Mucosa of gallbladder (tissue), 1 donor: ENCODE measurements around the gene CCSER1. TPM values are rescaled to one million over a fixed set of nuclear protein-coding genes. Genes with fewer than 3 reads are reported as not detected.
"Not testable (repeated sequence)": the region's sequence is repeated elsewhere in the genome, so short reads cannot be mapped to it uniquely, and the experiment has no call there.

ENCODE experiments used
- DNase-seq: peaks from one replicate; pipeline ENCODE4 v3.0.0-alpha.2; 2020; ENCODE audit warnings: low spot score
- total RNA-seq: library from RNA; stranded (reverse); gene quantifications from one replicate; pipeline ENCODE4 v1.2.1, GENCODE V29; 2021
- donor health status: DM: no; HTN: no; CAD: no.

The CCSER1 gene
- total RNA-seq, 1 donor from 2014 or later: 5.4 TPM

DNA sequence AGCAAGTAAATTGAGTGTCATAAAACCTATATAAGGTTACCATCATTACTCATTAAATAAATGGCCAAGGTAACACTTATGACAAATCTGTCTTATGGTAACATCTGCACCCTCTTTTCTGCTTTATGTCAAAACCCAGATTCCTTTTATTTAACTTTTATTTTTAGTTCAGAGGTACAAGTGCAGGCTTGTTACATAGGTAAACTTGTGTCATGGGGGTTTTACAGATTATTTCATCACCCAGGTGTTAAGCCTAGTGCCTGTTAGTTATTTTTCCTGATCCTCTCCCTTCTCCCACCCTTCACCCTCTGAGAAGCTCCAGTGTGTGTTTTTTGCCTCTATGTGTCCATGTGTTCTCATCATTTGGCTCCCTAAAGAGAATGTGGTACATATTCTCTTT lies 930.7 kb downstream of the CCSER1 start:
- DNase-seq: no peak

DNA sequence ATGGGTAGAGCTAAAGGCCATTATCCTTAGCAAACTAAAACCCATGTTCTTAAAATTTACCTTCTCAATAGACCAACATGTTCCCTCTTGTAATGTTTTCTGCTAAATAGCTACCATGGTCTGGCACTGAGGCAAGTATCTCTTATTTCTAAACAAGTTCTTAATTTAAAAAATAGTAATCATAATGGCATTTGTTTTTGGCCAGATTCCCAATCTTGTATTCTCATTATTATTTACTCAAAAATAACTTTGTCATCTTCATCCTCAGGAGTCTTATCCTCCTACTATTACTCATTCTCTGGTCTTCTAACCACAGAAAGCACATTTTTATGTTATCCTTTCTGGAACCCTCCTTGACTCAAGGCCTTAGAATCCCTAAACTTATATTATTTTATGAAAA lies 931.2 kb downstream of the CCSER1 start:
- no peak for DNase-seq

DNA sequence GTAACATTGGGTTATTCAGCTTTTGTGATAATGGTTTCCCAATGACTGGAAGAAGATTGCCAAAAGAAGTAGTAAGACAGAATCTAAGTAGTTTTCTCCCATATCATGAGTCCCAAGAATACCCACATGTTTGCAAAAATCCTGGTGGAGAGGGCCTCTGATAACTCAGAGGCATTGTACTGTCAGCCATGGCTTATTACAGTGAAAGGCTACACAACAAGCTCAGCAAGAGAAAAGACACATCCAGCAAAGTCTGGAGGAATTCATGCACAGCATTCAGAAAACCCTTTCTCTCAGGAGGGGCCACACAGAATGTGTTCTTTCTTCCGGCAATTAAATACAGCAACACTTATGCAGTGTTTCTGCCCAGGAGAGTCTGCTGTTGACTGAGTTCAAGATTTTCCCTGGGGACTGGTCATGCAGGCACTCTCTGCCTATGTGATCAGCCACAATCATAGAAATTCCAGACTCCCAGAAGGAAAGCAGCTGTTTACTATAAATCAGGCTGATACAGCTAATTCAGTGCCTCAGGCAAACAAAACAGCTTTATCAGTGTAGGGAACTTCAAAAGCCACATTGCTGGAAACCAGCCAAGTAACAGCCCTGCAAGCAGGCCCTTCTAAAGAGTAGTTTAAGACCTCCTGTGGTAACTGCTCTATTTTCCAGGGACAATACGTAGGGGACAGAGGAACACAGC lies 937.1 kb downstream of the CCSER1 start:
- DNase-seq: no peak

DNA sequence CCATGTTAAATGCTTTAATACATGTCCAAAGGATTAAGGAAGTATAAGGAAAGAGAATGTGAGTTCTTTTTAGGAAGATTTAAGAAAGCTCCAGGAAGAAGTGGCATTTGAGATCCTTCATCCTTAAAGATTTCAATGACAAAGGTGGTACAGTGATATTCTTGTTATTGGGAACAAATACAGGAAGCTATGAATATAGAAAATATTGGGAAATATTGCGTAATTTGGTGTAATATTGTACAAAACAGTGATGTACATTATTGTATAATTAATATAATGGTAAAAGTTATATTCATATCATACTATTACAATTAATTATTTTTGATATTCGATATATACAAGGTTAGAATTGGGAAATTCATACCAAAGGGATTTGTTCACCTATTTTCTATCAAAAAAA lies 937.9 kb downstream of the CCSER1 start:
- no peak for DNase-seq

DNA sequence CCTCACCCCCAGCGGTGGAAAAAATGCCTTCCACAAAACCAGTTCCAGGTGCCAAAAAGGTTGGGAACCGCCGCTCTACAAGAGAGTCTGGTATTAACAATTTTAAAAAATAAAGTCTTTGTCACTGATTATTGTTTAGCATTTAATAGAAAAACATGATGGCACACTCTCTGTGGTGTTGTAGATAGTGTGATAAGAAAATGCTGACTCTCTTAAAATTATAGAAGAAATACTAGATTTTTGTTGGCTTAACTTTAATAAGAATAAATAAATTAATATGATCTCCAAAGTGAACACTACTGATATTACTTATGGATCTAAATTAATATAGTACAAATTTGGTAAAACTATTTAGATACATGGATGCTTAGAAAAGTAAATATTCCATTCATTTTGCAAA lies 943.5 kb downstream of the CCSER1 start:
- DNase-seq: no peak

DNA sequence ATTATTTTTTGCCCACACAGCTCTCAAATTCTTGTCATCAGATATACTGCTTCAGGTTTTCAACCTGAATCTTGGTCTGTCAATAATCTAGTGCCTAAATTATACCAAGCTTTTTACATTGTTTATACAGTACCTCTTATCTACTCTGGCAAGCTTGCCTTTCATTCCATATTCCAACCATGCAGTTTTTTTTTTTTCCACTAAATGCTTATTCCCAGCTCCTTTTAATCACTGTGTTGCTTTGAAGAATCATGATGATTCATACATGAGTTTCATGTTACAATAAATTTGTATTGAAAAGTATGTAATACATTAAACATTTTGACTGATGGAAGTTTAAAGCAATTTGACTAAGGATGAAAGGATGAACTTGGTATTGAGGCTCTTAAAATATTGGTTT lies 949.0 kb downstream of the CCSER1 start:
- no peak for DNase-seq

DNA sequence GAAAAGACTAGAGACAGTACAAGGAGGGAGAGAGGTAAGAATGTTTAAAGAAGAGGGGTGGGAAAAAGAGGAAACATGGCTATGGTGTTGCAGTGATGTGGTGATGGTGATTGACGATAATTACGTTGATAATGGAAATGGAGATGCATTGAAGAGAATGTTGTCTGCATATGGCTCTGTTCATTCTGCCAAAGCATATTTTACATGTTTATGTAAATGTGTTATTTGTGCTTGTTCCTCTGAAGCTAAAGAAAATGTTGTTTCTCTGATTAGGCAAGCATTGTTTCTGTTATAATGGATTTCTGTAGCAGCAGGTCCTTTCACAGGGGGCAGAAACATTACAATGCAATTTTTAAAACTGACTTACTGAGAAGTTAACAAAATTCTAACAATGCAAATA lies 958.8 kb downstream of the CCSER1 start:
- DNase-seq: no peak

DNA sequence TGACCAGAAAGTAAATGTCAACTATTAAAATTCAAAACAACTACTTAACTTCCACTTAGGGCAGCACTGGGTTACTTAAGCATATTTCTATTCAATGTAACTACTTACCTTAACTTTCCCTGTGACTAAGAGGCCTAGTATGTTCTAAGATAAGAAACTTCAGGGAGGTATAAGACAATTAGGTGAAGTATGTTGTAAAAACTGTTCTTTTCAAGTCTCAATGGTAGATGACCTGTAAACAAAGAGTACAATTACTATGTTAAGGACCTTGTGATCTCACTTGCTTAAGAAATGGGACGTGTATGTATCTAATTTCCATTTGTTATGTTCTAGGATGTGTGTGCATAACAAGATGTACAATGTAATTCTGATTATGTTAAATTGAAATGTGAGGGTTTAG lies 960.5 kb downstream of the CCSER1 start:
- no peak for DNase-seq

DNA sequence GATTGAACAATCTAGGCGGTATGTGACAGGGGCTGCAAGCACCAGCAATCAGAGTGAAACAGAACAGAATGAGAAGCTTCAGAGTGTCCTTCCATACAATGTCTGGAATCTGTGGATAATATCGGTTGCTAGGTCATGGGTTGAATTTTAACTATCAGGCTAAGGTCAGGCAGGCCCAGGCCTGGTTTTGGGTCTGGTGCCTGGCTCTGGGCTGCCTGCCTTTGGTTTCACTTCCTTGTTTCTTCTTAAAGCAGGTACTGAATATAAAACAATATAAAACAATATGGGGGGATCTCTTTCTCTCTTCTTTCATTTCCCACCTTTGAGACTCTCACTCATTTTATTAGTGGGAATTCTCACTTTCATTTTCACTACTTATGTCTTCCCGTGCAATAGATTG lies 962.0 kb downstream of the CCSER1 start:
- DNase-seq: no peak

DNA sequence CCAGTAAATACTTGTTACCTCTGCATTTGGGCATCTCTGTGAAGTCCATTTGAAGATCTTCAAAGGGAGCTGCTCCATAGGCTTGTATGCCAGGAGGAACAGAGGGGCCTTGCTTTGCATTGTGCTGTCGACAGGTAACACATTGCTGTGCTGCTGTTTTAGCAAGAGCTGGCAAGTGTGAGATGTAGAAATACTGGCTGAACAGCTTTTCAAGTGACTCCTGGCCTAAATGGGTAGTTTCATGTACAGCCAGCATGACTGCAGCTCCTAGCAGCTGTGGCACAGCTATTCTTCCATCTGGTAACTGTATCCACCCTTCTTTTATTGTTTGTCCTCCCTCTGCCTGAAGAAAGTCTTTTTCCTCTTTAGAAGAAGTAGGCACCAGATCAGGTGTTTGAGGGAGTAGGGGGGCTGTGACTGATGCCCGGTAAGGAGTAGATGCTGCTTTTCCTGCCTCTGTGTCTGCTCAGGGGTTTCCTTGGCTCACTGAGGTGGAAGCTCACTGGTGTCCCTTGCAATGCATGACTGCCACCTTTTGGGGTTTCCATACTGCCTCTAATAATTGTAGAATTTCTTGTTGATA lies 965.3 kb downstream of the CCSER1 start:
- no peak for DNase-seq

DNA sequence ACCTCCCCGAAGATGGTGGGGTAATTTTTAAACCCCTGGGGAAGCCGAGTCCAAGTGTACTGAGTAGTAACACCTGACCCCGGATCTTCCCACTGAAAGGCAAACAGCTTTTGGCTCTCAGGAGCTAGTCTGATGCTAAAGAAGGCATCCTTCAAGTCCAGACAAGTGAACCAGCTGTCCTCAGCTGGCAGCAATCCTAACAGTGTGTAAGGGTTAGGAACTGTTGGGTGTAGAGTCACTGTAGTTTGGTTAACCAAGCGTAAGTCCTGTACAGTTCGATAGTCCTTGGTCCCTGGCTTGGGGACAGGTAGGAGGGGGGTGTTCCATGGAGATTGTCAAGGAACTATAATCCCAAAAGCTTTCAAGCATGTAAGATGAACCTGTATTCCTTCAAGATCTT lies 967.0 kb downstream of the CCSER1 start:
- DNase-seq: not testable (repeated sequence)

DNA sequence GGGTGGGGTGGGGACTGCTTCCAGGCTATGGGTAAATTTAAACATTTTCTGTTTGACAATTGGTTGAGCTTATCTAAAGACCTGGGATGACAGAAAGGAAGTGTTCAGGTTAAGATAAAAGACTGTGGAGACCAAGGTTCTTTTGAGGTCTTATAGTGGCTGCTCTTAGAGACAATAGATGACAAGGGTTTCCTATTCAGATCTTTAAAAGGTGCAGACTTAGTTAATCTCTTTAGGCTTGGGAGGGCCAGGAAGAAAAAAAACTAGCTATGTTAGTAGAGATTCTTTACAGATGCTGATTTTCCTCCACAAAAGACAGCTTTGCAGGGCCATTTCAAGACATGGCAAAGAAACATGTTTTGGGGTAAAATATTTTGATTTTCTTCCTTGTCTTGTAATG lies 972.5 kb downstream of the CCSER1 start:
- no peak for DNase-seq

DNA sequence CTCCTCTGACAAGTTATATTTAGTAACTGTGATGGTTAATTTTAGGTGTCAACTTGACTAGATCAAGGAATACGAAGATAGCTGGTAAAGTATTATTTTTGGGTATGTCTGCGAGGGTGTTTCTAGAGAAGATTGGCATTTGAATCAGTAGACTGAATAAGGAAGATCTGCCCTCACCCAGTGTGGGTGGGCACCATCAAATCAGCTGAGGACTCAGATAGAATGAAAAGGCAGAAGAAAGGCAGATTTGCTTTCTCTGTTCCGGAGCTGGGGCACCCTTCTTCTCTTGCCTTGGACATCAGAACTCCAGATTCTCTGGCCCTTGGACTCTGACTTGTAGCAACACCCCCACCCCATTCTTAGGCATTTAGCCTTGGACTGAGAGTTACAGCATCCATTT lies 981.6 kb downstream of the CCSER1 start:
- no peak for DNase-seq

DNA sequence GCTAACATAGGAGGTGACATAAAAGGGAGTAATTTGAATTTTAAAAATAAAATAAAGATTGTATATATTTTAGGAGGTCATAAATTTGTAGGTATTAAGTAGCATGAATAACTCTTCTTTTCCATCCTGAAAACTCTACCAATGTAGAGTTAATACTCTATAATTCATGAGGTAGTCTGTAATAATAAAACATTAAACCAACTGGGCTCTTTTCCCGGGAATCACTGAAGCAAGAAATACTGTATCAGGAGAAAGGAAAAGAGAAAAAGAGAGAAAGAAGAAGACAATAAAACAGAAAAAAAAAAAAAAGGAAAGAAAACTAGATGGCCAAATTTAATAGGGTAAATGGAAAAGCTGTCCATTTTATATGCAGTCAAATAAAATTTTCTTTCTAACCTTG lies 984.4 kb downstream of the CCSER1 start:
- DNase-seq: no peak

DNA sequence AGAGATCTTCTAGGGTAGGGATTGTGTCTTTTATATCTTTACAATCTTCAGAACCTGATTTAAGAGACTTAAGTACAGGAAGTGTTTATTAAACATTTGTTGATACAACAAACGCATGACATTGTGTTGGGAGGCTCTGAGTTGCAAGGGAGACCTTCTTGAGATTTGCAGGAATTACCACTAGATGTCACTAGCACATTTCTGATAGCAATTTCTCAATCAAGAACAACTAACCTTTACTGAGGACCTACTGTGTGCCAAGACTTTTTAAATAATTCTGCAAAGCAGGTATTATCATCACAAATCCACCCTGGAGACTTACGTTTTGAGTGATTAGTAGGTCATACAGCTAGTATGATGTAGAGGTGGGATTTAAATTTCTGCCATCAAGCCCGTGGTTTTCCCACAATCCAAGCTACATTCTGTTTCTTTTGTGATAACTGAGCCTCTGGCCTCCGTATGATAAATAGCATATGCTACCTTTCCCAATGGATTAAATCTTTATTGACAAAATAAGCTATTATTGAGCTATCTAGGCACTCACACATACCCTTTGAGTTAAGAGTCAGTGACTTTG lies 986.0 kb downstream of the CCSER1 start:
- DNase-seq: no peak

DNA sequence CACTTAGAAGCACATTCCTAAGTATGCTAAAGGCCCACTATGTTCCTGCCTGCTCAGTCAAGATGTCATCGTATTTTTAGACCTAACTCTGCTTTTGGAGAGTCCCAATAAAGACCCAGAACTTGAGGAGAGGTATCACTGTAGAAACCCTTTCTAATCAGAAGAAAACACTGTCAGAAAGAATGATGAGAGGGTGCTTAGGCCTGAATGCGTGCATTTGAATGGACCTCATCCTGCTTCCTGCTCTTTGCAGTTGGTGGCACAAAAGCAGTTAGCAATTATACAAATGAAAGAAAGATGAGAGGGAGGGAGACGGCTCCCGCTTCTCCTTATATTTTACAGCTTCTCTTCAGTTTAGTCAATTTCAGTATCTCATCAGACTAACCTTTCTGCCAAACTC lies 987.2 kb downstream of the CCSER1 start:
- no peak for DNase-seq

DNA sequence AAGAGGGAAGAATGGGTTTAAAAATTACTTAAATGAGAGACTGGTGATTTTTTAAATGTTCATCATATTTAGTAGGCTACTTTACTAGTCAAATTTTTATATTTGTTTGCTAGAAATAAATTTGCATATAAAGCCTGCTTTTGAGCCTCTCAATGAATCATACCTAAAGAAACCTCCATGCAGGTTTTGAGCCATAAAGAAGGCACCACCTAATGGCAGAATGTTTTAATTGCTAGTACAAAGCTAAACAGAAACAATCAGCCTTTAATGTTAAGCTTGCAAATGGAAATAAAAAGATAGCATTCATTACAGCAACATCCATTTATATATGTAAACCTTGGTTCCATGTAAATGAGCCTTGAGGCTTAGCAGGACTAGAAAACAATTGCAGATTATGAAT lies 989.7 kb downstream of the CCSER1 start:
- DNase-seq: no peak

DNA sequence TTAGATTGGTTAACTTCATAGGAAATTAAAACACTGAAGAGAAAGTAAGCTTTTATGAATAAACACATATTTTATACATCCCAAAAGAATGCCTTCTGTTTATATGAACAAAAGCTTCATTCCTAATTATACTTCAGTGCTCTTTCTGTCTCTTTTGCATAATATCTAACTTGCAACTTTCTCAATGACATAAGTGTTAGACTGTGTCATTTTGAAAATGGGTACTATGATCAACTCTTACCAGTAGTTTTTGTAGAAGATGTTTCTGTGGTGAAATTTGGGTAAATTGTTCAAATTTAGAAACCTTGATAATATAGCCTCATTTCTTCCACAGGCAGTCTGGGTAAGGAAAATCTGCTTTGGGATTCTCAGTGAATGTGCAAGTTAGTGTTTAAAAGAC lies 991.4 kb downstream of the CCSER1 start:
- no peak for DNase-seq

DNA sequence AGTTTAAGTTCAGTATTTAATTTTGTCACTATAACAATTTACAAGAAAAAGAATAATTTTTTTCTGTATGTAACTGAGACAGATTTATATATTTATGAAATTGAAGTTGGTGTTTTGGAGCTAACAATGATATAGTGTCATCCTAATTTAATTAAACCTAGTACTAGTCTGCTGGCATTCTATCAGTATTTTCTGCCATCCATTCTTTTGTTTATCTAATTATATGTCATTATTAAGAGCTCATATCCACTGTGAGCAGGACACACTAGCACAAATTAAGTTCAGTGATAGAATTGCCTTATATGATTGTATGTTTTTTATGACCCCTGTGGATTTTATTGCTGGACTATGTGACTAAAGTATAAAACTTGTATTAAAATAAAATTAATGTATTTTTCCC lies 996.5 kb downstream of the CCSER1 start:
- no peak for DNase-seq

DNA sequence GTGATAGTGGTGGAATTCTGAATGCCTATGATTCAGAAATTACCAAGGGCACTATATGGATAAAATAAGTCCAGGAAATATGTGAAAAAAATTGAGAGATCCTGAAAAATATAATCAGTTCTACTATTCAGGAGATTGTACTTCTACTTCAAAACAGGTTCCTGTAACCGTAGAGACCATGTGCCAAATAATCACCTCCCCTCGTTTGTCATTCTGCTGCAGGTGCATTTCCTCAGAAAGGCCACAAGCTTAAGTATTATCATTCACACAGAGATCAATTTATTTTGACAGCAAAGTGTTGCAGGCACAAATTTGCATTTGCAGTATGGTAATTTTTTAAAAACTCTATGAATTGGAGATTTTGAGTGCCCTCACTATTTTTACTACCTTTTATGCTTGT lies 1000.0 kb downstream of the CCSER1 start:
- no peak for DNase-seq

DNA sequence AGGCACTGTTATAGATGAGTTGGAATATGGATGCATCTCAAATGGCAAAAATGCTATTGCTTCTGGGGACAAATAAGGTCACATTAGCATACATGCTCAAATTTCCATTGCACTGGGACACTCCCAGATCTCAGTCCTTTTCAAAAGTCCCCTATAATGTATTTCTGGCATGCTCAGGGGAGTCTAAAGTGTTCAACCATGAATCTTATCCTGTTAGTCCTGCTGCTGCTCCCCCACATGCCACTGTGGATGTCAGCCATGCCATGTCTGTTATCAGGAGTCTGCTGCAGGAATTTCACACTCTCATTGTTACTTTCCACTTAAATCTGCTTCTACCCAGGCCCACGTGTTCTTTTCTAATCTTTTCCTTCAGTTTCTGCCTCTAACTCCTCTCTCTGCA lies 1000.6 kb downstream of the CCSER1 start:
- no peak for DNase-seq

DNA sequence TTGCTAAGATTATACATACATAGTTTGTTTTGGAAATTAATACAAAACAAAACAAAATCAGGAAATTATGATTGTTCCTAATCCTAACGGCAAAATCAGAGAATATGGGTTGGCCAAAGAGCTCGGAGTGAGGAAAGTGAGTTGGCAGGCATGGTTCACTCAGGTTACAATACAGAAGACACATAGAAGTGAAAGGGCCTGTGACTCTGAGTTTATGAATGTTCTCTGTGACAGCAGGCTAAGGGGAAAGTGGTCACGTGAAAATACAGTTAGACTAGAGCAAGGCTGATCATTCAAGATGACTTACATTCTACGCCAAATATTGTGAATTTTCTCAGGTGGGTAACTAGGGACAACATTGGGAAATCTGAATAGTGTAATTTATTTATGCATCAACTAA lies 1001.3 kb downstream of the CCSER1 start:
- no peak for DNase-seq

DNA sequence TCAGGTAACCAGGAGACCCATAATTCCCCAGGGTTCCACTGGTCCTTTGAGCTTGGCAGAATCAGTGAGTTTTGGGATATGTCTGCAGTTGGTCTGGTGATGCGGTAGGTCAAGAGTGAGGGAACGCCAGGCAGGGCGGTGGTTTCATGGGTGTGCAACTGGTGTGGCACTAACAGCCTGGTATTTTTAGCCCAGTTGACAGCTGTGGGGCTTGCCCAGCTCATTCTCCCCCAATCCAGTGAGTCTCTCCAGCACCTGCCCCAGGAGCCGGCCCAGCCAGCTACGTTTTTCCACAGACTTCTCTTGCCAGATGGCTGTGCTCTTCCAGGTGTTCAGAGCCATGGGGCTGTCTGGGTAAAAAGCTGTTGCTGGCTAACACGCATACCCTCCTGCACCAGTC lies 1019.9 kb downstream of the CCSER1 start:
- DNase-seq: no peak

DNA sequence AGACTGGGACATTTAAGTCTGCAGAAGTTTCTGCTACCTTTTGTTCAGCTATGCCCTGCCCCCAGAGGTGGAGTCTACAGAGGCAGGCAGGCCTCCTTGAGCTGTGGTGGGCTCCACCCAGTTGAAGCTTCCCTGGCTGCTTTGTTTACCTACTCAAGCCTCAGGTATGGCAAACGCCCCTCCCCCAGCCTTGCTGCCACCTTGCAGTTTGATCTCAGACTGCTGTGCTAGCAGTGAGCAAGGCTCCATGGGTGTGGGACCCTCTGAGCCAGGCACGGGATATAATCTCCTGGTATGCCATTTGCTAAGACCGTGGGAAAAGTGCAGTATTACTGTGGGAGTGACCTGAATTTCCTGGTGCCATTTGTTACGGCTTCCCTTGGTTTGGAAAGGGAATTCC lies 1026.8 kb downstream of the CCSER1 start:
- not testable (repeated sequence) for DNase-seq
